ENCODE data around the gene PGRMC2.

- TF ChIP-seq CTCF (conservative IDR thresholded peaks at IDR 0.05 in 1 of 2, IDR thresholded peaks at IDR 0.05 in 1 of 2; ENCODE audit: extremely low read depth in 1 of 2, insufficient read depth in 1 of 2, low read depth in 1 of 2, low read length in 2 of 2) (no peak), EZH2 (IDR thresholded peaks at IDR 0.05; ENCODE audit: borderline replicate concordance, low read length) (no peak)
Observed at GRCh38 chr4:128301979-128302378, 14.4 kb upstream of the PGRMC2 start.
